Keratinocyte (primary cell): ENCODE results near the gene ZNF462.

Experiments
- CTCF ChIP-seq, 3 experiments: IDR thresholded peaks in 1 of 3; conservative IDR thresholded peaks in 1 of 3; optimal IDR thresholded peaks in 1 of 3; 2 replicates in 2 of 3; 3 replicates in 1 of 3; pipeline versions ENCODE3 to v1.5.1; 2011; ENCODE audit warnings: low read length in 3 of 3, mild to moderate bottlenecking in 3 of 3, moderate library complexity in 2 of 3, control low read depth in 1 of 3, inconsistent platforms in 1 of 3; ENCODE audit not compliant: insufficient read depth in 2 of 3; ENCODE audit errors: extremely low read depth in 1 of 3
- EZH2 ChIP-seq: IDR thresholded peaks from one replicate; pipeline ENCODE4 v1.6.1; 2012; ENCODE audit warnings: inconsistent platforms, mild to moderate bottlenecking, low read length, moderate library complexity

DNA sequence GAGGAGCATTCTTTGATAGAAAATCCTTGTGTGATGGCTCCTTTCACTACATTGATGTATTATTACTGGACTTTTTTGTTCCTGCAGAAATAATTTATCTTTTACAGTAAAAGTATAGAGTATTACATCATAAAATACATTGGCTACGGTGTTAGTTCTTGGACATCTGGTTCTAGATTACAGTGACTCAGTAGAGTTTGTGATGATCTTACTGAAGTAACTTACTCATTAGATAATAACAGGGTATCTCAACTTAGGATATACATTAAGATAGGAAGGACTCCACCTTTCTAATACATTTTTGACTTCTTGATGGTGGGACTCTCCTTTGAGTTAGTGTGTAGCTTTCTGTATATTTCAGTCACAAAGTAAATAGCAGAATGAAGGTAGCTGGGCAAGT, 59.1 kb downstream of the ZNF462 start:
- TF ChIP-seq CTCF (optimal IDR thresholded peaks at IDR 0.05 in 1 of 3, IDR thresholded peaks at IDR 0.05 in 1 of 3, conservative IDR thresholded peaks at IDR 0.05 in 1 of 3; ENCODE audit: extremely low read depth in 1 of 3, insufficient read depth in 2 of 3, low read length in 3 of 3) (no peak), EZH2 (no peak)
